GM12878 (cell line): ENCODE measurements around the gene HLA-DRB1. TPM values are rescaled to one million over a fixed set of nuclear protein-coding genes. Genes with fewer than 3 reads are reported as not detected.

Experiments used
- ATAC-seq: fragments of 200-7000 bp; cut with Tn5 transposase; 3 replicates; pipeline ENCODE4 v1.9.1; 2020; ENCODE audit warnings: mild to moderate bottlenecking, moderate library complexity
- BruUV-seq: library from RNA; stranded (reverse); fragments of 400-500 nt; replicated peaks from 2 replicates; lab custom pipeline; 2021; lab: Mats Ljungman, UMichigan
- CTCF ChIA-PET: fragments of 300-600 bp; sonication (Branson Sonifier 250); formaldehyde crosslinking; extraction: SDS; loops from one replicate; lab custom pipeline; 2021; ENCODE audit warnings: inconsistent platforms; lab: Yijun Ruan, JAX
- POLR2A ChIA-PET: fragments of 350-600 bp; formaldehyde crosslinking; extraction: SDS; loops from one replicate; lab custom pipeline; 2021; ENCODE audit warnings: inconsistent platforms; lab: Charles Lee
- RAD21 ChIA-PET: fragments of 300-600 bp; sonication (Branson Sonifier 250); formaldehyde crosslinking; loops from one replicate; lab custom pipeline; 2023; ENCODE audit warnings: antibody characterized with exemption; ENCODE audit not compliant: unreplicated experiment; lab: Charles Lee
- SMC1A ChIA-PET: fragments of 300-600 bp; sonication (Branson Sonifier 250); formaldehyde crosslinking; loops from one replicate; lab custom pipeline; 2023; ENCODE audit not compliant: unreplicated experiment, uncharacterized antibody; lab: Charles Lee
- DNase-seq: peaks from one replicate; pipeline ENCODE4 v3.0.0-alpha.2; 2011; ENCODE audit warnings: low read depth, low spot score
- FAIRE-seq: peaks from 3 replicates; lab custom pipeline; 2011; peaks lifted over from hg19 to GRCh38; lab: Jason Lieb, UNC
- H2AFZ ChIP-seq: 2 replicates; pipeline ENCODE4 v1.6.0; 2011; ENCODE audit warnings: low read depth, low read length, control low read depth; ENCODE audit not compliant: control insufficient read depth
- H3K27ac ChIP-seq: 2 replicates; pipeline ENCODE4 v1.5.1; 2011; ENCODE audit warnings: control low read depth; ENCODE audit not compliant: control insufficient read depth, insufficient read depth
- H3K27me3 ChIP-seq, 2 experiments: replicated peaks in 1 of 2; 2 replicates each; pipeline versions ENCODE4 v1.6.0 to v1.6.1; 2011; ENCODE audit warnings: low read length in 1 of 2; ENCODE audit not compliant: control insufficient read depth in 2 of 2, insufficient read depth in 2 of 2
- H3K36me3 ChIP-seq, 2 experiments: 2 replicates each; pipeline ENCODE4 v1.5.1; 2011; ENCODE audit warnings: low read length in 1 of 2; ENCODE audit not compliant: control insufficient read depth in 2 of 2, insufficient read depth in 2 of 2
- H3K4me1 ChIP-seq: 2 replicates; pipeline ENCODE4 v1.6.1; 2011; ENCODE audit warnings: mild to moderate bottlenecking, low read length, moderate library complexity, mixed read lengths; ENCODE audit not compliant: control insufficient read depth, insufficient read depth
- H3K4me2 ChIP-seq: 2 replicates; pipeline ENCODE4 v1.6.0; 2011; ENCODE audit warnings: control low read depth; ENCODE audit not compliant: control insufficient read depth, insufficient read depth
- H3K4me3 ChIP-seq: fragments of 200-600 bp; sonication (generic); 2 replicates; pipeline ENCODE4 v1.5.1; 2016
- H3K79me2 ChIP-seq: 2 replicates; pipeline ENCODE4 v1.6.0; 2011; ENCODE audit warnings: low read length; ENCODE audit not compliant: control insufficient read depth, insufficient read depth
- H3K9ac ChIP-seq: 2 replicates; pipeline ENCODE4 v1.8.0; 2011; ENCODE audit warnings: low read length, control low read depth, mixed read lengths; ENCODE audit not compliant: control insufficient read depth, insufficient read depth
- H3K9me3 ChIP-seq: replicated peaks from 3 replicates; pipeline ENCODE4 v1.5.1; 2011; ENCODE audit warnings: mild to moderate bottlenecking, low read length; ENCODE audit not compliant: control insufficient read depth, insufficient read depth
- H4K20me1 ChIP-seq: 2 replicates; pipeline ENCODE4 v1.6.0; 2011; ENCODE audit not compliant: control insufficient read depth, insufficient read depth
- CBX5 ChIP-seq: sonication (generic); IDR thresholded peaks from 2 replicates; pipeline ENCODE4 v1.6.1; 2016; ENCODE audit warnings: low read depth, moderate library complexity, mild to moderate bottlenecking, inconsistent platforms
- CREB1 ChIP-seq: IDR thresholded peaks from 2 replicates; pipeline ENCODE4 v1.6.1; 2012; ENCODE audit warnings: low read depth, mild to moderate bottlenecking, inconsistent platforms
- EZH2 ChIP-seq: IDR thresholded peaks from 2 replicates; pipeline ENCODE4 v1.6.1; 2012; ENCODE audit warnings: low read depth, mild to moderate bottlenecking, control low read depth, inconsistent platforms, low read length, borderline replicate concordance; ENCODE audit not compliant: control insufficient read depth
- FOXK2 ChIP-seq: fragments of 450-650 bp; IDR thresholded peaks from 2 replicates; pipeline ENCODE4 v1.6.1; 2017; ENCODE audit warnings: mild to moderate bottlenecking, moderate library complexity
- FOXM1 ChIP-seq: IDR thresholded peaks from 2 replicates; pipeline ENCODE4 v1.6.1; 2012; ENCODE audit warnings: low read depth, mild to moderate bottlenecking, inconsistent platforms, low read length, moderate library complexity
- IKZF1 ChIP-seq: fragments of 450-650 bp; conservative IDR thresholded peaks from 2 replicates; pipeline ENCODE4 v1.6.1; 2017; ENCODE audit warnings: antibody characterized with exemption, mild to moderate bottlenecking
- IRF3 ChIP-seq: fragments of 450-650 bp; IDR thresholded peaks from 2 replicates; pipeline ENCODE4 v1.6.1; 2014; ENCODE audit warnings: mild to moderate bottlenecking
- MLLT1 ChIP-seq: fragments of 450-650 bp; IDR thresholded peaks from 2 replicates; pipeline ENCODE4 v1.6.1; 2016; ENCODE audit warnings: mild to moderate bottlenecking
- MYC ChIP-seq: IDR thresholded peaks from 2 replicates; pipeline ENCODE4 v1.6.1; 2011; ENCODE audit warnings: mild to moderate bottlenecking, low read length, moderate library complexity, inconsistent platforms; ENCODE audit not compliant: insufficient read depth, insufficient replicate concordance, insufficient read length, severe bottlenecking
- NFXL1 ChIP-seq: fragments of 450-650 bp; IDR thresholded peaks from 2 replicates; pipeline ENCODE4 v1.6.1; 2017; ENCODE audit warnings: antibody characterized with exemption, mild to moderate bottlenecking, borderline replicate concordance
- NR2C1 ChIP-seq: fragments of 450-650 bp; IDR thresholded peaks from 2 replicates; pipeline ENCODE4 v1.6.1; 2017; ENCODE audit warnings: antibody characterized with exemption, mild to moderate bottlenecking, moderate library complexity
- REST ChIP-seq: IDR thresholded peaks from 2 replicates; pipeline ENCODE4 v1.6.1; 2012; ENCODE audit warnings: mild to moderate bottlenecking, low read depth, low read length
- SREBF2 ChIP-seq: IDR thresholded peaks from 2 replicates; pipeline ENCODE4 v1.6.1; 2012; ENCODE audit warnings: mild to moderate bottlenecking, low read length
- TARDBP ChIP-seq: IDR thresholded peaks from 2 replicates; pipeline ENCODE4 v1.6.1; 2016; ENCODE audit warnings: borderline replicate concordance
- WRNIP1 ChIP-seq: IDR thresholded peaks from 2 replicates; pipeline ENCODE4 v1.6.1; 2011; ENCODE audit warnings: low read depth, low read length, improper control_type of control experiment, borderline replicate concordance
- ZNF24 ChIP-seq: fragments of 450-650 bp; IDR thresholded peaks from 2 replicates; pipeline ENCODE4 v1.6.1; 2017; ENCODE audit warnings: antibody characterized with exemption, mild to moderate bottlenecking
- WGBS: methylation state at CpG from one replicate; pipeline ENCODE4 v1.1.6; 2016; ENCODE audit warnings: low lambda C conversion rate; ENCODE audit not compliant: insufficient replicate concordance, insufficient coverage; ENCODE audit errors: missing lambda C conversion rate; 5-methylcytosine and 5-hydroxymethylcytosine counted together
- in situ Hi-C: fragments of 300-500 bp; cut with MboI; formaldehyde crosslinking; loops from 9 replicates; pipeline ENCODE4 v1.14.3; 2018; ENCODE audit warnings: mixed read lengths
- intact Hi-C: fragments of 100-400 bp; cut with micrococcal nuclease; formaldehyde crosslinking; loops from one replicate; pipeline ENCODE4 v1.14.2; 2022; ENCODE audit not compliant: unreplicated experiment
- polyA plus RNA-seq, 11 experiments: library from polyadenylated mRNA; depleted of rRNA in 4 of 11; unstranded in 6 of 11; stranded (reverse) in 5 of 11; fragments of >200 nt; fragmentation: Nextera tagmentation in 4 of 11; fragmentation: Illumina TruSeq in 1 of 11; extraction: Ambion mirVana in 4 of 11; extraction: Trizol in 1 of 11; gene quantifications; 1 replicate in 1 of 11; 2 replicates in 10 of 11; pipeline versions ENCODE4 v1.2.1 to v1.2.3, GENCODE V29; 2011 to 2016; ENCODE audit warnings: inconsistent platforms in 2 of 11, missing spikeins in 2 of 11, low read depth in 1 of 11
- total RNA-seq, 4 experiments: library from RNA; depleted of rRNA in 3 of 4; stranded (reverse); fragments of >200 nt in 3 of 4; fragmentation: Illumina TruSeq in 1 of 4; extraction: Trizol in 1 of 4; gene quantifications; 2 replicates each; pipeline versions ENCODE4 v1.2.1 to v1.2.3, GENCODE V29; 2013 to 2021

Gene HLA-DRB1
- total and polyA plus RNA-seq, 10 of the 15 experiments (the other 5 are each of a cell fraction or from before 2014, with no cell fraction given), result 312 to 1,082 (median 604) TPM

GRCh38 chr6:32609731-32610640 is 20.3 kb upstream of the HLA-DRB1 start:
- H4K20me1 ChIP-seq, result no peaks in the 10 kb centered on the region
- peak overlapping the region; percentile 95 for H3K27ac ChIP-seq
- no peaks in the 10 kb centered on the region for H3K36me3 ChIP-seq
- peak overlapping the region; percentile 16 for H2AFZ ChIP-seq
- ChIA-PET RAD21 (interaction anchor here (0.6 to 3.2 kb wide), 11 partner anchors 13 to 174 kb away, joined by 3 to 21 read pairs (median 4); partner anchors contain the start of genes HLA-DQA1 and HLA-DRA), POLR2A (interaction anchor here (0.6 to 4.8 kb wide), 13 partner anchors 11 to 174 kb away, joined by 3 to 50 read pairs (median 4); partner anchors contain the start of genes HLA-DQA1, HLA-DQB1 and HLA-DRB1), SMC1A (interaction anchor here (0.7 to 5.8 kb wide), 10 partner anchors 8 to 171 kb away, joined by 3 to 36 read pairs (median 6); partner anchors contain the start of genes HLA-DQA1 and HLA-DRA), CTCF (interaction anchor here (0.5 to 2.5 kb wide), 3 partner anchors 11 to 80 kb away, joined by 3 to 13 read pairs (median 5); no protein-coding TSS in a partner anchor)
- no peaks in the 10 kb centered on the region for H3K27me3 ChIP-seq
- H3K4me3 ChIP-seq, result peak overlapping the region; percentile 3; the same call in 1 of the 2 replicates
- H3K79me2 ChIP-seq, result peaks cover 17% of the 10 kb centered on the region
- no peaks in the 10 kb centered on the region; the same call in 2 of the 3 replicates for H3K9me3 ChIP-seq
- intact Hi-C loops (loop anchor here (1.0 to 10.0 kb wide), 6 partner anchors 13 to 245 kb away; partner anchors contain the start of genes HLA-DQA1, HLA-DQB1, HLA-DRB1 and PSMB9), in situ Hi-C loops (loop anchor here (10.0 to 25.0 kb wide), 2 partner anchors 335 to 1048 kb away; partner anchors contain the start of genes HLA-DMB and LTA)
- peak overlapping the region; percentile 68 for H3K9ac ChIP-seq
- WGBS, result 2% methylated on average over 8 of the region's 8 CpGs
- FAIRE-seq (peak; percentile 83), DNase-seq (peak; percentile 100), ATAC-seq (peak; percentile 84)
- H3K4me2 ChIP-seq, result peak overlapping the region; percentile 39
- peaks cover 17% of the 10 kb centered on the region for H3K4me1 ChIP-seq
- TSS peak; percentile 91 for BruUV-seq
- TF ChIP-seq NR2C1 (no peak), ZNF24 (no peak), IKZF1 (peak; percentile 89), IRF3 (no peak), MLLT1 (peak; percentile 59), NFXL1 (no peak), CBX5 (0 out of 2 replicates have a peak, but pooled peaks have one; percentile 45), EZH2 (no peak), TARDBP (no peak), FOXK2 (no peak), MYC (no peak), SREBF2 (no peak), FOXM1 (peak; percentile 40; the same call in 1 of the 2 replicates), CREB1 (peak; percentile 96), WRNIP1 (no peak), REST (no peak)
